ENCODE data around the gene NDOR1.
"Not testable (repeated sequence)": the region's sequence is repeated elsewhere in the genome, so short reads cannot be mapped to it uniquely, and the experiment has no call there.

NDOR1 gene

GRCh38 chr9:137240318-137240840, 34.9 kb downstream of the NDOR1 start:
- Histone ChIP-seq H3K9me3 (ENCODE audit: control insufficient read depth in 2 of 2, low read length in 2 of 2) (no peaks in the 10 kb centered on the region), H3K36me3 (ENCODE audit: control insufficient read depth in 2 of 2, insufficient read depth in 2 of 2, low read length in 2 of 2) (peaks cover 14 to 19% of the 10 kb centered on the region in 2 donors), H3K27ac (ENCODE audit: low read depth in 2 of 2, low read length in 2 of 2) (peak overlapping the region; percentile 99), H3K4me3 (ENCODE audit: low read length in 2 of 2) (peak overlapping the region; percentile 71 to 78), H3K9ac (ENCODE audit: low read depth in 1 of 2, low read length in 2 of 2) (peak overlapping the region; percentile 72 to 94), H3K27me3 (ENCODE audit: control insufficient read depth in 2 of 2, insufficient read depth in 2 of 2, low read length in 2 of 2) (no peaks in the 10 kb centered on the region), H3K4me1 (ENCODE audit: control insufficient read depth in 2 of 2, insufficient read depth in 2 of 2, low read length in 2 of 2) (peaks cover 52 to 60% of the 10 kb centered on the region in 2 donors)

DNA sequence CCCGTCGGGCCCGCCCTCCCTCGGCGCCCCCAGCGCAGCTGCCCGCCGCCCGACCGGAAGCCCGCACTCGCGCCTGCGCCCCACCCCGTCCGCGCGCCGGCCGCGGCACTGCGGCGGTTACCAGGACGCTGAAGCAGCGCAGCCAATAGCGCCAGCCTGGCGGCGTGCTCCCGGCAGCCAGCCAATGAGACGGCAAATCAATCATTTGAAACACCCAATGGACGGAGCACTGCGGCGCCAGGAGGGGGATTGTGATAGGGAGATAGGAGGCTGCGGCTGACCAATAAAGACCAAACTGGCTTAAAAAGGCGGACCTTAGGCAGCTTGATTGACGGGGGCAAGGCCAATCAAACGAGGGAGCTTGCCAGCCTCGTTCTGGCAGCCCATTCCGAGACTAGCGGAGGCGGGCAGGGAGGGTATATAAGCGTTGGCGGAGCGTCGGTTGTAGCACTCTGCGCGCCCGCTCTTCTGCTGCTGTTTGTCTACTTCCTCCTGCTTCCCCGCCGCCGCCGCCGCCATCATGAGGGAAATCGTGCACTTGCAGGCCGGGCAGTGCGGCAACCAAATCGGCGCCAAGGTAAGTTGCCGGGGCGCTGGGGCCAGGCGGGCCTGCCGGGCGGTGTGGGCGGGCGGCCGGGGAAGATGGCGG, 35.5 kb downstream of the NDOR1 start, which contains the start of gene TUBB4B:
Gene TUBB4B, plus strand, starts transcription at position 447 of the 649 bp plus-strand sequence. Its CDS starts 74 bp downstream, at position 521.
- Histone ChIP-seq H3K4me3 (ENCODE audit: low read length in 2 of 2) (peak within 1 kb of the TSS; percentile 75 to 85), H3K9ac (ENCODE audit: low read depth in 1 of 2, low read length in 2 of 2) (peak within 1 kb of the TSS; percentile 72 to 94), H3K9me3 (ENCODE audit: control insufficient read depth in 2 of 2, low read length in 2 of 2) (no peaks in the 10 kb centered on the region), H3K4me1 (ENCODE audit: control insufficient read depth in 2 of 2, insufficient read depth in 2 of 2, low read length in 2 of 2) (peaks cover 52 to 60% of the 10 kb centered on the region in 2 donors), H3K27ac (ENCODE audit: low read depth in 2 of 2, low read length in 2 of 2) (peak within 1 kb of the TSS; percentile 99), H3K27me3 (ENCODE audit: control insufficient read depth in 2 of 2, insufficient read depth in 2 of 2, low read length in 2 of 2) (no peaks in the 10 kb centered on the region), H3K36me3 (ENCODE audit: control insufficient read depth in 2 of 2, insufficient read depth in 2 of 2, low read length in 2 of 2) (peaks cover 14 to 19% of the 10 kb centered on the region in 2 donors)

DNA sequence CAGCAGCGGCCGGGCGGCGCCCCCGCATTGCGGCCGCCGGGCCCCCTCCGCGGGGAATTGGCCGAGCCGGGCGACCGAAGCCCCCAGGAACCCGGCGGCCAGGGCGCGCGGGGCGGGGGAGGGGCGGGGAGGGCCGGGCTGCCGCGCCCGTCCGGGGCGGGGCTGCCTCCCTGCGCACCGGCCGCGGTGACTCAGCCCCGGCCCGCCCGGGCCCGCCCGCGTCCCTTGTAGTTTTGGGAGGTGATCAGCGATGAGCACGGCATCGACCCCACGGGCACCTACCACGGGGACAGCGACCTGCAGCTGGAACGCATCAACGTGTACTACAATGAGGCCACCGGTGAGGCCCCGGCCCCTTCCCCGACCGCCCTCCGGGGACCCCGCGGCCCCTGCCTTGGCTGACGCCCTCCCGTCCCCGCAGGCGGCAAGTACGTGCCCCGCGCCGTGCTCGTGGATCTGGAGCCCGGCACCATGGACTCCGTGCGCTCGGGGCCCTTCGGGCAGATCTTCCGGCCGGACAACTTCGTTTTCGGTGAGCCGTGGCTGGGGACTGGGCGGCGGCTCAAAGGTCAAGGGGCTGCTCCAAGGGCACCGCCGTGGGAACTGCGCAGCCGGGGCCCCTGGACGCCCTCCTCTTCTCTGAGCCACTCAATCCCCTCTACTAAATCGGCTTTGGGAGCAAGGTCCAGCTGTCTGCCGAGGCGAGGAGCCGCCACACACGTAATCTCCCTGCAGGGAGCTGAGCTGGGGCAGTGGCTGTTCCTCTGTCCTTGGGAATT, 36.2 kb downstream of the NDOR1 start:
- Histone ChIP-seq H3K9me3 (ENCODE audit: control insufficient read depth in 2 of 2, low read length in 2 of 2) (no peaks in the 10 kb centered on the region), H3K4me1 (ENCODE audit: control insufficient read depth in 2 of 2, insufficient read depth in 2 of 2, low read length in 2 of 2) (peaks cover 47 to 58% of the 10 kb centered on the region in 2 donors), H3K27me3 (ENCODE audit: control insufficient read depth in 2 of 2, insufficient read depth in 2 of 2, low read length in 2 of 2) (no peaks in the 10 kb centered on the region), H3K9ac (ENCODE audit: low read depth in 1 of 2, low read length in 2 of 2) (peak overlapping the region; percentile 72 to 93), H3K27ac (ENCODE audit: low read depth in 2 of 2, low read length in 2 of 2) (peak overlapping the region; percentile 92 to 95), H3K36me3 (ENCODE audit: control insufficient read depth in 2 of 2, insufficient read depth in 2 of 2, low read length in 2 of 2) (peaks cover 14 to 19% of the 10 kb centered on the region in 2 donors), H3K4me3 (ENCODE audit: low read length in 2 of 2) (peak overlapping the region; percentile 75 to 85)

DNA sequence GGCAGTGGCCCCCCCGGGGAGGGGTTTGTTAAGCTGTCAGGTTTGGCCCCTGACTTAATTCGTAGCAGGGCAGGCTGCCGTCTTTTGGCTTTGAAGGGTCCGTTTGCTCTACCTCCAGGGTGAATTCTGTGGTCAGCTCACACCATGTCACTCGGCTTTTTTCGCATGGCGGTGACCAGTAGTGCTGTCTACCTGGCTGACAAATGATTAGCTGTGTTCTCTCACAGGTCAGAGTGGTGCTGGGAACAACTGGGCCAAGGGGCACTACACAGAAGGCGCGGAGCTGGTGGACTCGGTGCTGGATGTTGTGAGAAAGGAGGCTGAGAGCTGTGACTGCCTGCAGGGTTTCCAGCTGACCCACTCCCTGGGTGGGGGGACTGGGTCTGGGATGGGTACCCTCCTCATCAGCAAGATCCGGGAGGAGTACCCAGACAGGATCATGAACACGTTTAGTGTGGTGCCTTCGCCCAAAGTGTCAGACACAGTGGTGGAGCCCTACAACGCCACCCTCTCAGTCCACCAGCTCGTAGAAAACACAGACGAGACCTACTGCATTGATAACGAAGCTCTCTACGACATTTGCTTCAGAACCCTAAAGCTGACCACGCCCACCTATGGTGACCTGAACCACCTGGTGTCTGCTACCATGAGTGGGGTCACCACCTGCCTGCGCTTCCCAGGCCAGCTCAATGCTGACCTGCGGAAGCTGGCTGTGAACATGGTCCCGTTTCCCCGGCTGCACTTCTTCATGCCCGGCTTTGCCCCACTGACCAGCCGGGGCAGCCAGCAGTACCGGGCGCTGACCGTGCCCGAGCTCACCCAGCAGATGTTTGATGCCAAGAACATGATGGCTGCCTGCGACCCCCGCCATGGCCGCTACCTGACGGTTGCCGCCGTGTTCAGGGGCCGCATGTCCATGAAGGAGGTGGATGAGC, 37.0 kb downstream of the NDOR1 start:
- peaks cover 38 to 49% of the 10 kb centered on the region in 2 donors for H3K4me1 ChIP-seq (ENCODE audit: control insufficient read depth in 2 of 2, insufficient read depth in 2 of 2, low read length in 2 of 2)
- H3K27ac ChIP-seq (ENCODE audit: low read depth in 2 of 2, low read length in 2 of 2) = peak overlapping the region; percentile 92 to 94

DNA sequence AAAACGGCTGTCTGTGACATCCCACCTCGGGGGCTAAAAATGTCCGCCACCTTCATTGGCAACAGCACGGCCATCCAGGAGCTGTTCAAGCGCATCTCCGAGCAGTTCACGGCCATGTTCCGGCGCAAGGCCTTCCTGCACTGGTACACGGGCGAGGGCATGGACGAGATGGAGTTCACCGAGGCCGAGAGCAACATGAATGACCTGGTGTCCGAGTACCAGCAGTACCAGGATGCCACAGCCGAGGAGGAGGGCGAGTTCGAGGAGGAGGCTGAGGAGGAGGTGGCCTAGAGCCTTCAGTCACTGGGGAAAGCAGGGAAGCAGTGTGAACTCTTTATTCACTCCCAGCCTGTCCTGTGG, 37.7 kb downstream of the NDOR1 start:
- H3K9ac ChIP-seq (ENCODE audit: low read depth in 1 of 2, low read length in 2 of 2); H3K27me3 ChIP-seq (ENCODE audit: control insufficient read depth in 2 of 2, insufficient read depth in 2 of 2, low read length in 2 of 2); H3K9me3 ChIP-seq (ENCODE audit: control insufficient read depth in 2 of 2, low read length in 2 of 2); H3K27ac ChIP-seq (ENCODE audit: low read depth in 2 of 2, low read length in 2 of 2): not testable (repeated sequence)
- Histone ChIP-seq H3K4me3 (ENCODE audit: low read length in 2 of 2) (peak overlapping the region in 1 of 2 donors; percentile 85), H3K4me1 (ENCODE audit: control insufficient read depth in 2 of 2, insufficient read depth in 2 of 2, low read length in 2 of 2) (peaks cover 31 to 42% of the 10 kb centered on the region in 2 donors), H3K36me3 (ENCODE audit: control insufficient read depth in 2 of 2, insufficient read depth in 2 of 2, low read length in 2 of 2) (peaks cover 14 to 19% of the 10 kb centered on the region in 2 donors)

More for the DNA sequence above, 37.0 kb downstream of the NDOR1 start:
- peak overlapping the region; percentile 72 to 93 for H3K9ac ChIP-seq (ENCODE audit: low read depth in 1 of 2, low read length in 2 of 2)
- H3K9me3 ChIP-seq (ENCODE audit: control insufficient read depth in 2 of 2, low read length in 2 of 2) = no peaks in the 10 kb centered on the region
- H3K4me3 ChIP-seq (ENCODE audit: low read length in 2 of 2) = peak overlapping the region; percentile 75 to 85
- H3K27me3 ChIP-seq (ENCODE audit: control insufficient read depth in 2 of 2, insufficient read depth in 2 of 2, low read length in 2 of 2) = no peaks in the 10 kb centered on the region
- peaks cover 14 to 19% of the 10 kb centered on the region in 2 donors for H3K36me3 ChIP-seq (ENCODE audit: control insufficient read depth in 2 of 2, insufficient read depth in 2 of 2, low read length in 2 of 2)

GRCh38 chr9:137243626-137244485, 38.4 kb downstream of the NDOR1 start:
- Histone ChIP-seq H3K27me3 (ENCODE audit: control insufficient read depth in 2 of 2, insufficient read depth in 2 of 2, low read length in 2 of 2) (no peaks in the 10 kb centered on the region), H3K27ac (ENCODE audit: low read depth in 2 of 2, low read length in 2 of 2) (no peak overlapping the region), H3K4me1 (ENCODE audit: control insufficient read depth in 2 of 2, insufficient read depth in 2 of 2, low read length in 2 of 2) (peaks cover 25 to 36% of the 10 kb centered on the region in 2 donors), H3K4me3 (ENCODE audit: low read length in 2 of 2) (no peak overlapping the region), H3K9ac (ENCODE audit: low read depth in 1 of 2, low read length in 2 of 2) (no peak overlapping the region), H3K9me3 (ENCODE audit: control insufficient read depth in 2 of 2, low read length in 2 of 2) (no peaks in the 10 kb centered on the region), H3K36me3 (ENCODE audit: control insufficient read depth in 2 of 2, insufficient read depth in 2 of 2, low read length in 2 of 2) (peaks cover 14 to 19% of the 10 kb centered on the region in 2 donors)

DNA sequence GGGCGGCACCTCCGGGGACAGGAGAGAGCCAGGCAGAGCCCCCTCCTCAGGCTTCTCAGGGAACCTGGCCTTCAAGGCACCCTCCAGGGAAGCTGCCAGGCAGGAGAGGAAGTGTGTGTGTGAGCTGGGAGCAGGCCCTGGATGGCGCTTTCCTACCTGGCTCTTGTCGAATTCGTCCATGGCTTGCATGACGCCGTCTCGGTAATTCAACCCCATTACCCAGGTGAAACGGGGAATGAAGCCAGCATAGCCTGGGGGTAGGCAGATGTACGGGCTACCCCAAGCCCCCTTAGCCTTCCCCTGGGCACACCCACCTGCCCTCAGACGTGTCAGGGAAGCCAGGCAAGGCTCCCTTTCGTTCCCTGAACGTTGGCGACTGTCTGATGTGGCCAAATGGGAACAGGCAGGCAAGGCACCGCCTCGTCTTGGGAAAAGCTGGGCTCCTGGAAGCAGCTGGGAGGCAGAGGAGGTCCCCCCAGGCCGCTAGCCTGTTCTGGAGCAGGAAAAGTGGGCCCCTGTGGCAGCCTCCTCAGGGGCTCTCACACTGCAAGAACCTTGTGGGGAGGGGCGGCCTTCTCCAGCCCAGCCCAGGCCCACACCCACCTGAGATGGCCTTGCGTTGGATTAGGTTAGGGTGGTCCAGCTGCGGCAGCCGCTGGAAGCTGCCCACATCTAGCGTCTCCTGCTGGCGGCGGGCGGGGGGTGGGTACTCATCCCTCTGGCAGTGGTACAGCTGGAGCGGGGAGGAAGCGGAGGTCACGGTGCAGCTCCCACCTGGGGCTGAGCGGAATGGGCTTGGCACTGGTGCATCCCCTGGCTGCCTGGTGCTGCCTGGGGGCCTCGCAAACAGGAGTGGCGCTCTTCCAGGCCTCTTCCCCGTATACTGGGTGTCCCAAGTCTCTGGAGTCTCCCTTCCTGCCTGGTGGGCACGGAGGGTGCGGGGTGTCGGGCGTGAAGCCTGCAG, 39.3 kb downstream of the NDOR1 start:
- H3K4me3 ChIP-seq (ENCODE audit: low read length in 2 of 2) = no peak overlapping the region
- no peaks in the 10 kb centered on the region for H3K9me3 ChIP-seq (ENCODE audit: control insufficient read depth in 2 of 2, low read length in 2 of 2)
- no peak overlapping the region for H3K9ac ChIP-seq (ENCODE audit: low read depth in 1 of 2, low read length in 2 of 2)
- H3K36me3 ChIP-seq (ENCODE audit: control insufficient read depth in 2 of 2, insufficient read depth in 2 of 2, low read length in 2 of 2) = peaks cover 14 to 19% of the 10 kb centered on the region in 2 donors
- H3K27ac ChIP-seq (ENCODE audit: low read depth in 2 of 2, low read length in 2 of 2) = no peak overlapping the region
- H3K27me3 ChIP-seq (ENCODE audit: control insufficient read depth in 2 of 2, insufficient read depth in 2 of 2, low read length in 2 of 2) = no peaks in the 10 kb centered on the region
- H3K4me1 ChIP-seq (ENCODE audit: control insufficient read depth in 2 of 2, insufficient read depth in 2 of 2, low read length in 2 of 2) = peaks cover 21 to 31% of the 10 kb centered on the region in 2 donors

GRCh38 chr9:137245450-137246421, 40.2 kb downstream of the NDOR1 start:
- H3K36me3 ChIP-seq (ENCODE audit: control insufficient read depth in 2 of 2, insufficient read depth in 2 of 2, low read length in 2 of 2) = peaks cover 14 to 19% of the 10 kb centered on the region in 2 donors
- no peak overlapping the region for H3K27ac ChIP-seq (ENCODE audit: low read depth in 2 of 2, low read length in 2 of 2)
- H3K27me3 ChIP-seq (ENCODE audit: control insufficient read depth in 2 of 2, insufficient read depth in 2 of 2, low read length in 2 of 2) = no peaks in the 10 kb centered on the region
- no peaks in the 10 kb centered on the region for H3K9me3 ChIP-seq (ENCODE audit: control insufficient read depth in 2 of 2, low read length in 2 of 2)
- H3K9ac ChIP-seq (ENCODE audit: low read depth in 1 of 2, low read length in 2 of 2) = no peak overlapping the region
- H3K4me1 ChIP-seq (ENCODE audit: control insufficient read depth in 2 of 2, insufficient read depth in 2 of 2, low read length in 2 of 2) = peaks cover 21 to 25% of the 10 kb centered on the region in 2 donors
- no peak overlapping the region for H3K4me3 ChIP-seq (ENCODE audit: low read length in 2 of 2)
